ENCODE data around the gene KLHL29. TPM values are rescaled to one million over a fixed set of nuclear protein-coding genes. Genes with fewer than 3 reads are reported as not detected.
A peak's percentile ranks its signal among the peaks of the same experiment; 100 is the strongest.

KLHL29 gene
- total RNA-seq, 1 donor from 2014 or later: 3.4 TPM

DNA sequence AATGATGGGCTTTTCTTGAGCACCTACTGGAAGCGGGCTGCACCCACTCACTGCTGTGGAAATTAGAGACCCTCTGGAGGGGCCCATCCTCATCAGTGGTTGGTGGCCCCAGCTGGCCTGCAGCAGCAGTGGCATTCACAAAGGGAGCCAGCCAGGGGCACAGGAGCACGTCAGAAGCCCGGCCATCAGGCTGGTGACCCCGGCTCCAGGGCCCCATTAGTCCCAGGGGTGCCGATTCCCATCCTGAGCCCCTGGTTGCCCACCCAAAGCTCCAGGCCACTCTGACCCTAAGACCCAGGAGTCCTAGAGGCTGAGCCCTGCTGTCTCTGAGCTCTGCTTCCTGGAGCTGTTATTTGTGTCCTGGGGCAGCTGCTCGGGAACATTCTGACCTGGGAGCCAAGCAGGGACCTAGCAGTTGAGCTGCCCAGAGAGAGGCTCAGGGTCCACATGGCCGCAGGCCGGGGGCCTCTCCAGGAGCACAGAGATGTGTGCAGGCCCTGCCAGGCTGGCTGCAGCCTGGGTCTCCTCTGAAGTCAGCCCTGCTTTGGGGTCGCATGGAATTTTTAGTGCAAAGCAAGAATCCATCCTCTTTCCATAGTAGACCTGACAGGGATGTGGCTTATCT lies 207.2 kb downstream of the KLHL29 start:
- DNase-seq (ENCODE audit: low read depth in 2 of 2): no peak

DNA sequence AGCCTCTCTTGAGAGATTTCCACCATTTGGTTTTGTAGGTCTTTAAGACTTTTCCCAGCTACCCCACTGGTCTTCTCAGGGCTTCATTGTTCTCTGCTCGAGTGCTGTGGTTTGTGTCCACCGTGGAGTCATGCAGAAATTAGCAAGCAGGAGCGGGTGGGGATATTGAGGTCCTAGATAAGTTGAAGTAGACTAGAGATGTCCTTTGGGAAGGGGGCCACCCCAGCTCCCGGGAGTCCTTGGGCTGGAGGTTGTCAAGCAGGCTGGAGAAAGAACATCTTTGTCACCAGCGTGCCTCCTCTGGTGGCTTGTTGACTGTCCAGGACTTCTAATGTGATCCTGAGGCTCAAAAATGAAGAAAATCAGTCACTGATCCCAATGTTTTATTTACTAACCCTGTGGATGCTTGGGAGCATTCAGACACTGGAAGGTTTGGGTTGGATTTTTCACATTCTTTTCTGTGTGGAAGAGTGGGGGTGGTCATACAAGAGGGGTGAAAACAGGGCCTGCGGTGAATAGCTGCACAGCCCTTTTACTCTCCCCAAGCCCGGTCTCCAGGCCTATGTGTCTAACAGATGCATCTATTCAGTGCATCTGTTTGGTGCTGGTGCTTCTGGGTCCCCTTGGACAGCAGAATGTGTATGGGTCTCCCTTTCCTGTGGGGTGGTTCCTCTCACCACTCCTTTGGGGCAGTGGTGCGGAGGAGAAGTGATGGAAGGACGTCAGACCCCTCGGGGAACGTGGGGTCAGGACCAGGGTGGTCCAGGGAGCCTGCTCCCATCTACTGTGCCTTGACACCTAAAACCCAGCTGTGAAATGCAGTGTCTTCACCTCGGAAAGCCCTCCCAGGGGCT lies 208.1 kb downstream of the KLHL29 start:
- DNase-seq (ENCODE audit: low read depth in 2 of 2): no peak

DNA sequence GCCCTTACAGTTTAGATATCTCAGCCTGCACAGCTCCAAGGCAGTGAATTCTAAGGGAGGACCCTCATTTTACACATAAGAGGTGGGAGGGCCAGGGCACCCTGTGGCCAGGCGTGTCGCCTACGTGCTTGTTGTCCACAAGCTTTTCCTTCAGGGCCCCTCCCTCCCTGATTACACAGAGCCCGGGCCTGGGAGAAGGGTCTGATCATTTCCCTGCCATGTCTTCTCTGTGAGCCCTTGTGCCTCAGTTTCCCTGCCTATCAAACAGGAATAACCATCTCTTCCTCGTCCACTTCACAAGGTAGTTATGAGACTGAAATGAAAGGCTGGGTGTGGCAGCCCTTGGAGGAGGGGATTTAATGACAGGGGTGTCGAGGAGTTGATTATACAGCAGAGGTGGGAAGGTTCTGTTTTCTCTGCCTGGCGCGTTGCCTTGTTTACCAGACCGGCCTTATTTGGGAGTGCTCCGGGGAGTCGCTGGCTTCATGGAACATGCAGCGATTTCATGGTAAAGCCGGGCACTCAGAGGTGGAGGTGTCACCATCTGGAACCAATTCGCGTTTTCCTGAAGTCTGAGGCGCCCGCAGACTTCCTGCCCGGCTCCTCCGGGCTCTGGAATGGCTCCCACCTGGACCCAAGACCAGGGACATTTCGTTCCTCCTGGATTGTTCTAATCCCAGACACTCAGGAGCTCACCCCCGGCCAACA lies 208.9 kb downstream of the KLHL29 start:
- no peak for DNase-seq (ENCODE audit: low read depth in 2 of 2)

DNA sequence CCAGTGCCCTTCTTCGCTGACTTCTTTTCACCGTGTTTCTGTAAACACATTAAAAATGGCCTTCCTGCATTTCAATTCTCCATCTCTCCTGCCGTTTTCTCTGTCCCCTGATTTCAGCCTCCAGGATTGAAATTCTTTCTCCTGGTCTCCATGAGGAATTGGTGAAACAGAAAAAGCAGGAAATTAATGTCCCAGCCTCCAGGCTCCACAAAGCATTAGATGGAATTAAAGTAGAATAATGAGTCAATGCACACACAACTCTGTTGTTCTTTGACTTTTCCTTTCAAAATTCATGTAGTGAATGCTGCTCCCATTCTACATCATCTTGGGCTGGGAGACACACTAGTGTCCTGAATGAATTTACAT lies 209.5 kb downstream of the KLHL29 start:
- DNase-seq (ENCODE audit: low read depth in 2 of 2): no peak

DNA sequence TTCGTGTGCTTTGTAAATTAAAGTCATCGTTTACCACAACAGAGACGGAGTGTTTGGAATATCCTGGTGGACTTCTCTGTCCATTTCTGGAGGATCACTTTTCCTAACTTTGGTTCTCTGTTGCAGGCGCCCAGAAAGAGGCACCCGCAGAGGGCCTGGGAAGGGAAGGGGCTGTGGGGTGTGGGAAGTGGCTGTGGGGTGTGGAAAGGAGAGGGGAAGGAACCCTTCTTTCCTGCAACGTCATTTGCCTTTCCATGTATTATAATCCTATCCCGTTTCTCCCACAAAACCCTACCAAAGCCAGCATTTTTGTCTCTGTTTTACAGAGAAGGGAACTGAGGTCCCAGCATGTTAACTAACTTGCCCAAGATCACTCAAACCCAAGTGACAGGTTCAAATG lies 210.0 kb downstream of the KLHL29 start:
- DNase-seq (ENCODE audit: low read depth in 2 of 2): no peak

DNA sequence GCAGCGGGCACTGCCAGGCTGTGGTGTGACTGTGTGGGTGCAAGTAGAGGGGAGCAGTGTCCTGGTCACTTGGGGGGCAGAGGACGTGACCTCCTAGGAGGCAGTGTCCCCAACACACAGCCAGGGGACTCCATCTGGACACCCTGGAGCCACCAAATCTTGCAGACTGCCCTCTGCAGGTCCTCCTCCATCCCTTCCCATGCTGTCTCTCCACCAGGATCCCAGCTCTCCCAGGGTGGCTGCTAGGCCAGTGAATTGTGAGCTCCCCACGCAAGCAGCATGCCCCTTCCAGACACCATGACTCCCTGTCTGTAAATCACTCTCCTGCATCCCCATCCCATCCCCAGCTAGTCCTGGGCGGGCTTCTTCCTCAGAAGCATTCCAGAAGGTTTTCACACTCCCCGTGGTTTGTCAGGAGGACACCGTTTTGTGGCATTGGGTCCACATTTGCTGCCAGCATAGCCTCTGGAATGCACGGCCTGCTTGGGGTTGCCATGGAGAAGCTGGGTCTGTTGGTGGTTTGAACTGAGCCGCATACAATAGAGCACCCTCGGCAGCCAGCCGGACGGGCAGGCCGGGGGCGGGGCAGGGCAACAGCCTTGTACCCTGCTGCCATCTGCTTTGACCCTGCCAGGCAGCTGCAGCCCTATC lies 210.7 kb downstream of the KLHL29 start:
- DNase-seq (ENCODE audit: low read depth in 2 of 2): peak in 1 of 2 donors; percentile 61

DNA sequence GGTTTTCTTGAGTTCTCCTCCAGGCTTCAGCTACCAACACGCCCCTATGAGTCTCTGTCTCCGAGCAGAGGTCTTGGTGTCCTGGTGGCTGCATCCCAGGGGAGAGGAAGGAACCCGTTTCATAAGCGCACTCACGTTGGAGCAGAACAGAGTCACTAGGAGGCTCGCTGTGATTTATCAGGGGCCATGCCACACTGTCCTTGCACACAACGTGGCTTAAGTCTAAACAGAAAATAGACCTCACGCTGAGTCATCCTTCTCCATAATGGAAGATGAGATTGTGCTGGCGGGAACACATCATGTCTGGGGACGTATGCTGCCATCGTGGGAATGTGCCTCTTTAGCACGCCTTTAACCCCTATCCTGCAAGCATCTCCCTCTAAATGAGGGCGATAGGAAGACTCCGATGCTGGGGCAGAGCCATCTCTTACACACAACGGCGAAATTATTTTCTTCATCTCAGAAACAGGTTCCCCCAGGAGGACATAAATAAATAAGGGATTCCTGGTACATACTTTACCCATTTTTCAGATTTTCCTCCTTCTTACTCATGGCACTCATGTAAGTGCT lies 211.4 kb downstream of the KLHL29 start:
- DNase-seq (ENCODE audit: low read depth in 2 of 2): no peak

DNA sequence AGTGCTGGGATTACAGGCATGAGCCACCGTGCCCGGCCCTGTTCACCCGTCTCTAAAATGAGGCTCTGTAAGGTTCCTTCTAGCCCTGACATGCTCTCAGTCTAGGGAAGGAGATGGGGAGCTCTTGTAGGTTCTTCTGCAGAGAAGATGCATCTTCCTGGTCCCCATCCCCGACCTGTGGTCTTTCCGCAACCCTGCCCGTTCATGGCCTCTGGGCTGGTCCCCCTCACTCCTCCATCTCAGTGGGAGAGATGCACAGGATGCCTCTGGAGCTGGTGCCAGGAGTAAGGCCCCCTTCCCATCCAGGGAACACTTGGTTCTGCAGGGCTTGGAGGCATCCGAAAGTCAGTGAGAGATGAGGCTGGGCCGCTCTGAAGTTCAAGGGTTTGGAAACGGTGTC lies 212.7 kb downstream of the KLHL29 start:
- DNase-seq (ENCODE audit: low read depth in 2 of 2): no peak

DNA sequence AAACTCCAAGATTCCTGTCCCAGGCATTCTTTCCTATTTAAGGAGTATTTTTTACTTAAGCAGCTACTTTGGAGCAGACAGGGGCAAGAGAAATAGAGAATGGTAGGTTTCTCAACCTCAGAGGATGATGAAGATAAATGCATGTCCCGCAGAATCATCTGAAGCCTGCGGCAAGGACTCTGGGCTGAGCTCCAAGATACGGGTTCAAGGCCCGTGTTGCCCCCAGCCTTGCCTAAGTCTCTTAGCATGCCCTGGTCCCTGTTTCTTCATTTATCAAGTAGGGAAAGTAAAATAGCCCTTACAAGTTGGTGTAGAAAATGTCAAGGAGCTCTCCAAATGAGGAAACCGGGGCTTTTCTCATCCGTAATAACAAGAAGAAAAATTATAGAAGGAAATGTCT lies 214.0 kb downstream of the KLHL29 start:
- no peak for DNase-seq (ENCODE audit: low read depth in 2 of 2)

DNA sequence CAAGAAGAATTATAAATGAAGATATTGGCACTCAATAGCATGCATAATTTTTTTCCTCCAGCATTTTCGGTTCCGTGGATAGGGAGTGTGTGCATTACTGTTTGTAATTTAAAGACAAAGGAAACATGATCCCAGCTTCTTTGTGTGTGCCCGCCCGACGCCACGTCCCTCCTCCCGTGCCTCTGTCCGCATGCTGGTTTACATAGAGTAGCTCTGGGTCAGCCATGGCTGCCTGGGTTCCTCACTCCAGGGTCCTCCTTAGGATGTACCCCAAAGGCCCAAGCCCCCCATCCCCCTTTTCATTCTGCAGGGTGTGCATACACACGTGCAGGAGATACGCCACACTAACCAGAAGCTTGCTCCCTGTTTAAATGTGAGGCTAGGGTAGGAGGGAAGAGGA lies 214.7 kb downstream of the KLHL29 start:
- DNase-seq (ENCODE audit: low read depth in 2 of 2): no peak

DNA sequence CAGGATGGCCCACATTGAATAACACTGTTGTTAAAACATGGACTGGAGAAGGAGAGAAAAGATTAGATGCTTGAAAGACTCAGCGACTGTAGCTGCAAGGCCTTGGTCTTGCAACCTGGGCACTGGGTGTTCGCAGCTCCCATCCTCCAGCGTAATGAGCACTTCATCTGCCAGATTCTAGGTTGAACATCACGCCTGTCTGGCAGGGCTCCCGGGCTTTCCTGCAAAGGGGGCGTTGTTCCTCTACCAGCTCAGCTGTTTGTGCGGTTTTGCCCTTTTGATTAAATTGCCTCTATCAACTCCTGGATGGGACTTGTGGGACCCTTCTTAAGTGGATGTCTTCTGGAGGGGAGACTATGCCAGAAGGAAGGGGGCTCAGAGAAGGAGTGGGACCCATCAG lies 215.4 kb downstream of the KLHL29 start:
- peak in 1 of 2 donors; percentile 50 for DNase-seq (ENCODE audit: low read depth in 2 of 2)

DNA sequence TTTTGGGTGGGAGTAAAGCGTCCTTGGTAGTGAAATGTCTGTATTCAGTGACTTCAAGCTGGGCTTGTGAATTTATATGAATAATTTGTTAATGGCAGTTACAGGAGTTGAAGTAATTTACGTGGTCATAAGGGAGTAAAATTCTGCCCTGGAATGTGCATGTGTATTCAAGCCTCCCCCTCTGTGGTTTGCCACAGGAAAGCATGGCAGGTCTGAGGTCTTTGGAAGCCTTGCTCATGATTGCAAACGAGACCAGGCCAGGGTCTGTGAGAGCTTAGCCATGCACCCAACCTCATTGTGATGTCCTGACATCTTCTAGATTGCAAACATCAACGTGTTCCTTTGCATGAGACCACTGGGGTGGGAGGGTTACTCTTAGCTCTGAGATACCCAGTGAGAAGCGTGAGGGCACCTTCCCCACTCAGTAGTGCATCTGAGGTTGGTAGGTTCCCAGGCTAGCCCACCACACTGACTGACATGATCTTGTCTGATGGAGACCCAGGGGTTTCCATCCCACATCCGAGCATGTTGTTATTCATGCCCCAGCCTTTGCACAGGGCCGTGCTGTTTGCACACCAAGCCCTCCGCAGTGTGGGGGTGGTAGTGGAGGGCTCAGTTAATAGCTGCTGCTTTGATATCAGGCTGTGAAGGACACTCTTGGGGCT lies 216.5 kb downstream of the KLHL29 start:
- no peak for DNase-seq (ENCODE audit: low read depth in 2 of 2)

DNA sequence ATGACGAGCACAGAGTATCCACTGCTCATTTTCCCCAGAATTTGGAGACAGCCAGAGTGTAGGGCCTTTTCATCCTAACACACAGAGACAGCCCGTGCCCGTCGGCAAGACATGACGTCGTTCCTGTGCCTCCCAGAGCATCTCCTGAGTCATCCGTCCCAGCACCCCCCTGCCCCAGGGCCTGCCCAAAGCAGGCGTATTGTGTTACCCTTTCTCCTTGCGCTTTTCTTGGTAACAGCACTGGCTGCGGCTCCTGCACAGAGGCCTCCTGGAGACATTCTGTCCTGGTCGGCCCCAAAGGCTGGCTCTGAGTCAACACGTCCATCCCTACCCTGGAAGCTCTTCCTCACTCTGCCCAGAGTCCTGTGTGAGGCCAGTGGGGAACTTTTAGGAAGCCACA lies 217.1 kb downstream of the KLHL29 start:
- DNase-seq (ENCODE audit: low read depth in 2 of 2): peak in 1 of 2 donors; percentile 35

DNA sequence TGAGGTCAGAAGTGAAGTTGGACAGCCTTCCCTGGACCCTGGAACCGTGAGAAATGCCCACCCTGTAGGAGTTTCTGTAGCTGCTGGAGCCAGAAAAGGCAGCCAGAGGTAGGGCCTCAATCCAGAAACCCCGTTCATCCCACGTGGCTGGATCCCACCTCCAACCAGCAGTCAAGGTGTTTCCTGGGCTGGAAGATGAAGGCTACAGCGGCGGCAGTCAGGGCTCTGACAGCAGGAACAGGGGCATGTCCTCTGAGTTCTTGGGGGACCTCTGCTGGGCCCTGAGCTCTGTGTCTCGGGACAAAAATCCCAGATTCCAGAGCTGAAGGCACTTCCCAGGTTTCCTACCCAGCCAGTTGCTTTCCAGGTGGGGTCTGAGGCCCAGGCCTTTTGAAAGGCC lies 218.2 kb downstream of the KLHL29 start:
- DNase-seq (ENCODE audit: low read depth in 2 of 2): no peak

DNA sequence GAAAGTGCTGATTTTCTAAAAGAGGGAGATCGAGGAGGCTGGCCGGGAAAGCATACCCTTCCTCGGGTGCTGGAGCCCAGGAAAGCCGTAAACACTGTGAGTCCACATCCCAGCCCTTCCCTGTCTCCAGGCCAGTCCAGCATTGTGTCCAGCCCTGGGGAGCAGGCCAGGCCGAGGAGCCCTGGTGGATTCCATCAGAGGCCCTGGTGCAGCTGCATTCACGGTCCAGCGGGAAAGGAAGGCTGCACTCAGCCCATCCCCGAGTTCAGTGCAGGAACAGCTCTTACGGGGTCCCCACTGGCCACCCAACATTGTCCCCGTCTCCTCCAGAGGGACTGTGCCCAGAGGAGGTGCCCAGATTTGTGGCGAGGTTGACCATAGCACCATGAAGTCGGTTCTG lies 218.6 kb downstream of the KLHL29 start:
- no peak for DNase-seq (ENCODE audit: low read depth in 2 of 2)

DNA sequence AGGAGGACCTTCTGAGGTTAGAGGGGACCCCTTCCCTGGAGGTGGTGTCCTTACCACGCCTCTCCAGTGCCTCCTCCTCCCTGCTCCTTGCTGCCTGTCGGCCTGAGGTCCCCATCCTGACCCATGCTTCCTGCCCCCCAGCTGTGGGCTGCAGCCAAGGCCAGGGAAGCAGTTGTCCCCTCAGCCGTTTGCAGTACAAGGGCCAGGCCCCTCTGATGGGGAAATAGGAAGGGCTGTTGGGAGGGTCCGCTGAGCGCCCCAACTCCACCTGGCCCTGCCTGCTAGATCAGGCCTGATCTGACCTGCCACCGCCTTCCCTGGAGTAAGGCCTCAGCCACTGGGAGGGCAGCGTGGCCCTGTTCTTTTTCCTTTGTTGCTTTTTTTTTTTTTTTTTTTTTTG lies 219.8 kb downstream of the KLHL29 start:
- no peak for DNase-seq (ENCODE audit: low read depth in 2 of 2)

DNA sequence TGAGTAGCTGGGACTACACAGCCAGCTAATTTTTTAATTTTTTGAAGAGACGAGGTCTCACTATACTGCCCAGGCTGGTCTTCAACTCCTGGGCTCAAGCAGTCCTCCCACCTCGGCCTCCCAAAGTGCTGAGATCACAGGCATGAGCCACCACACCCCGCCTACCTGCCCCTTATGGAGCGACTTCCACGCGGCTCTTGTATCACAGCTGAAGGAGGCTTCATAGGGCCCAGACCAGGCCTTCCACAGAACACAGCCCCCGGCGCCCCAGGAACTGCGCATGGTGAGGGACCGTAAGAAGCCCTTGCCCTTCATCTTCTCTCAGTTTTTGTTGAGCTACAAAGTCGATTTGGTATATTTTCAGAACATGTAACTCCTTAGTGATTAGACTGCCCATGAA lies 220.3 kb downstream of the KLHL29 start:
- no peak for DNase-seq (ENCODE audit: low read depth in 2 of 2)

DNA sequence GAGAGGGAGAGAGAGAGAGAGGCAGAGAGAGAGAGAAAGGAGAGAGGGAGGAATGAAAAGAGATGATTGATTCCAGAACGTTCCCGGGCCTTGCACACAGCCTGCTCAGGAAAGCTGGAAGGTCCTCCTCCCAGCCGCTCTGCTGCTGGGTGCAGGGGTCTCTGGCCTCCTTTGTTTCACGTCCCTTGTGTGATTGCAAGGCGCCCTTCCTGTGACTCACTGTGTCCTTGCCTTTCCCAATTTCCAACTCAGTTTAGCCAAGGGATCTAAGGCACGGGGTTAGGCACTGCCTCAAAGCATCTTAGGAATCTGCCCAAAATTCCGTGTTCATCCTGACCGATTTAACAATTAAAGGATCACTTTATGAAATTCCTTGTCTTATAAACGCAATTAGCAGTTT lies 221.2 kb downstream of the KLHL29 start:
- no peak for DNase-seq (ENCODE audit: low read depth in 2 of 2)

DNA sequence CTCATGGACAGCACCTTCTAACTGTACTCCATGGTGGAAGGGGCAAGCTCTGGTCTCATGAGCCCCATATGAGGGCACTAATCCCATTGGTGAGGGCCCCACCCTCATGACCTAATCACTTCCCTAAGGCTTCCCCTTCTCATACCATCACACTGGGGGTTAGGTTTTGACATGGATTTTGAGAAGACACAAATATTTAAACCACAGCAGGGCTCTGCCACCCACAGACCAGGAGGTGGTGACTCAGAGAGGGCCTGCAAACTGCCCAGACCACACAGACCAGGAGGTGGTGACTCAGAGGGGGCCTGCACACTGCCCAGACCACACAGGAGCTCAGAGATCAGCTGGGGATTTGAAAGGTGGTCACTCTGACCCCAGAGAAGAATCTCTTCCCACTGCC lies 222.0 kb downstream of the KLHL29 start:
- peak in 1 of 2 donors; percentile 12 for DNase-seq (ENCODE audit: low read depth in 2 of 2)

DNA sequence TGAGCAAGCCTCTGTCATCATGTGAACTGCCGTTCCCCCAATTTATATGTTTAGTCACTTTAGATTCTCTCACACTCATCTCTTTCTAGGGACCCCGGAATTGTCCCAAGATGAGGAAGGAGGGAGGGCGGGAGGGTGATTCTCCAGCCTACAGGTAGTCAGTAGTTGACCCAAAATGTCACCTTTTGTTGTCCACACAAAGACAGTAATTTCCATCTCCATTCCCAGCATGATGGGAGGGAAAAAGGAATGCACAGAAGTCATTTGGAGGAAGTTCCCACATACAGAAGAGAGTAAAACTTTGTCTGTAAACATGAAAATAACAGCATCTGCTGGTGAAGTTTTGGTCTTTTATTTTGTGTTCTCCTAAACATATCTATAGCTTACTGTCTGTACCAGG lies 222.9 kb downstream of the KLHL29 start:
- no peak for DNase-seq (ENCODE audit: low read depth in 2 of 2)

DNA sequence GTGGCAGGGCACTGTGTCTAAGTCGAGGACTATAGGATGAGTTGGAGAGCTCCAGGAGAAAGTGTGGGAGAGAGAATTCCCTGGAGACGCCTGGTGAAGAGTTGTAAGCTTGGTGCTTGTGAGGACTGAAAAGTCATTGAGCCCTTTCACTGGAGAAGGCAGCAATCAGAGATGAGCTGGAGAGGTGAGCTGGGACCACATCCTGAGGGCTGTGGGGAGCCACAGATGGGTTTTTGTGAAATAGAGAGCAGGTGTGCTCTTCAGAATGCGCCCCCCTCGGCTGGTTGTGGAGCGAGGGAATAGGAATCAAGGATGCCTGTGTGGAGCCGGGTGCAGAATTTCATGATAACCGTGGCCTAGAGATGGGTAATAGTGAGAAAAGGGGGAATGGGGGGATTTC lies 224.3 kb downstream of the KLHL29 start:
- DNase-seq (ENCODE audit: low read depth in 2 of 2): no peak
